H9 (cell line): Measurements from ENCODE around the gene IMPA2. TPM values are rescaled to one million over a fixed set of nuclear protein-coding genes. Genes with fewer than 3 reads are reported as not detected.

Experiments used
- DNase-seq: peaks from one replicate; pipeline ENCODE4 v3.0.0-alpha.2; 2017
- H2AFZ ChIP-seq: one replicate; pipeline ENCODE4 v1.6.1; 2013; ENCODE audit warnings: mild to moderate bottlenecking, low read length, control low read depth, moderate library complexity
- H2AK5ac ChIP-seq: 2 replicates; pipeline ENCODE4 v1.6.1; 2013; ENCODE audit warnings: low read length, control low read depth, mixed read lengths; ENCODE audit not compliant: insufficient read length
- H2BK120ac ChIP-seq: one replicate; pipeline ENCODE4 v1.6.1; 2013; ENCODE audit warnings: low read depth, mild to moderate bottlenecking, low read length, control low read depth, inconsistent platforms; ENCODE audit not compliant: poor library complexity, severe bottlenecking
- H2BK12ac ChIP-seq: 2 replicates; pipeline ENCODE4 v1.6.1; 2013; ENCODE audit warnings: low read length, control low read depth, mixed read lengths, low read depth; ENCODE audit not compliant: insufficient read length
- H2BK15ac ChIP-seq: 2 replicates; pipeline ENCODE4 v1.6.1; 2013; ENCODE audit warnings: low read depth, low read length, control low read depth
- H2BK20ac ChIP-seq: one replicate; pipeline ENCODE4 v1.6.1; 2013; ENCODE audit warnings: low read depth, mild to moderate bottlenecking, low read length, control low read depth, inconsistent platforms; ENCODE audit not compliant: poor library complexity, severe bottlenecking
- H2BK5ac ChIP-seq: 2 replicates; pipeline ENCODE4 v1.6.1; 2013; ENCODE audit warnings: low read length, control low read depth, mixed read lengths; ENCODE audit not compliant: insufficient read length
- H3K14ac ChIP-seq: 2 replicates; pipeline ENCODE4 v1.6.1; 2013; ENCODE audit warnings: low read length, control low read depth; ENCODE audit not compliant: insufficient read depth
- H3K18ac ChIP-seq: 2 replicates; pipeline ENCODE4 v1.6.1; 2013; ENCODE audit warnings: low read depth, mild to moderate bottlenecking, mixed read lengths, low read length, control low read depth; ENCODE audit not compliant: insufficient read length
- H3K23ac ChIP-seq: 2 replicates; pipeline ENCODE4 v1.6.1; 2013; ENCODE audit warnings: low read length, control low read depth, mixed read lengths, low read depth; ENCODE audit not compliant: insufficient read length
- H3K23me2 ChIP-seq: 2 replicates; pipeline ENCODE4 v1.6.1; 2013; ENCODE audit warnings: low read depth, mild to moderate bottlenecking, mixed read lengths, low read length, control low read depth; ENCODE audit not compliant: insufficient read length, poor library complexity, severe bottlenecking
- H3K27ac ChIP-seq: 2 replicates; pipeline ENCODE4 v1.5.1; 2013; ENCODE audit warnings: low read length, control low read depth, mixed read lengths, low read depth; ENCODE audit not compliant: insufficient read length
- H3K27me3 ChIP-seq: 2 replicates; pipeline ENCODE4 v1.6.1; 2013; ENCODE audit warnings: low read length, control low read depth, inconsistent platforms; ENCODE audit not compliant: insufficient read depth
- H3K4ac ChIP-seq: 2 replicates; pipeline ENCODE4 v1.6.1; 2013; ENCODE audit warnings: low read depth, mild to moderate bottlenecking, control low read depth, inconsistent platforms, low read length, moderate library complexity
- H3K4me1 ChIP-seq: 2 replicates; pipeline ENCODE4 v1.6.1; 2013; ENCODE audit warnings: low read length, control low read depth, inconsistent platforms; ENCODE audit not compliant: insufficient read depth
- H3K4me2 ChIP-seq: 2 replicates; pipeline ENCODE4 v1.6.1; 2013; ENCODE audit warnings: low read length, control low read depth, mixed read lengths; ENCODE audit not compliant: insufficient read length, insufficient read depth
- H3K56ac ChIP-seq: 2 replicates; pipeline ENCODE4 v1.6.1; 2013; ENCODE audit warnings: low read depth, mild to moderate bottlenecking, mixed read lengths, low read length, control low read depth; ENCODE audit not compliant: insufficient read length
- H3K79me1 ChIP-seq: 2 replicates; pipeline ENCODE4 v1.6.1; 2013; ENCODE audit warnings: low read depth, mild to moderate bottlenecking, moderate library complexity, low read length, control low read depth, inconsistent platforms; ENCODE audit not compliant: insufficient read depth, poor library complexity, severe bottlenecking
- H3K79me2 ChIP-seq: 2 replicates; pipeline ENCODE4 v1.6.1; 2013; ENCODE audit warnings: low read length, control low read depth, inconsistent platforms; ENCODE audit not compliant: insufficient read depth
- H3K9ac ChIP-seq: 2 replicates; pipeline ENCODE4 v1.6.1; 2013; ENCODE audit warnings: low read length, control low read depth, mixed read lengths; ENCODE audit not compliant: insufficient read length; ENCODE audit errors: extremely low read depth
- H3K9me3 ChIP-seq: one replicate; pipeline ENCODE4 v1.6.1; 2013; ENCODE audit warnings: low read depth, low read length, inconsistent platforms; ENCODE audit not compliant: control insufficient read depth
- H3T11ph ChIP-seq: one replicate; pipeline ENCODE4 v1.6.1; 2013; ENCODE audit warnings: mild to moderate bottlenecking, low read length, control low read depth, inconsistent platforms
- H4K20me1 ChIP-seq: one replicate; pipeline ENCODE4 v1.6.1; 2013; ENCODE audit not compliant: control insufficient read depth, insufficient read length, insufficient read depth
- H4K5ac ChIP-seq: 2 replicates; pipeline ENCODE4 v1.6.1; 2013; ENCODE audit warnings: low read depth, mild to moderate bottlenecking, mixed read lengths, low read length, control low read depth; ENCODE audit not compliant: insufficient read length
- H4K8ac ChIP-seq: replicated peaks from 2 replicates; pipeline ENCODE4 v1.6.1; 2013; ENCODE audit warnings: low read length, control low read depth, mixed read lengths, low read depth; ENCODE audit not compliant: insufficient read length
- H4K91ac ChIP-seq: 2 replicates; pipeline ENCODE4 v1.6.1; 2013; ENCODE audit warnings: low read depth, mild to moderate bottlenecking, moderate library complexity, mixed read lengths, low read length, control low read depth; ENCODE audit not compliant: insufficient read length
- H3K27ac Mint-ChIP-seq, 3 experiments: 2 replicates in 2 of 3; 3 replicates in 1 of 3; pipeline ENCODE4 v1.8.0; 2020 to 2021; ENCODE audit warnings: mixed read lengths in 3 of 3, mild to moderate bottlenecking in 1 of 3, moderate library complexity in 1 of 3
- H3K27me3 Mint-ChIP-seq: 2 replicates; pipeline ENCODE4 v1.8.0; 2021; ENCODE audit warnings: low read depth, mild to moderate bottlenecking, moderate library complexity, mixed read lengths
- H3K36me3 Mint-ChIP-seq, 3 experiments: 2 replicates in 2 of 3; 3 replicates in 1 of 3; pipeline ENCODE4 v1.8.0; 2020 to 2021; ENCODE audit warnings: low read depth in 3 of 3, mixed read lengths in 3 of 3; ENCODE audit not compliant: insufficient read depth in 1 of 3
- H3K4me1 Mint-ChIP-seq, 2 experiments: 2 replicates each; pipeline ENCODE4 v1.8.0; 2020; ENCODE audit warnings: mixed read lengths in 2 of 2
- H3K4me3 Mint-ChIP-seq, 2 experiments: 2 replicates in 1 of 2; 3 replicates in 1 of 2; pipeline ENCODE4 v1.8.0; 2020 to 2021; ENCODE audit warnings: mild to moderate bottlenecking in 2 of 2, mixed read lengths in 2 of 2, moderate library complexity in 1 of 2
- H3K9me3 Mint-ChIP-seq, 2 experiments: 2 replicates in 1 of 2; 3 replicates in 1 of 2; pipeline ENCODE4 v1.8.0; 2020; ENCODE audit warnings: mild to moderate bottlenecking in 2 of 2, mixed read lengths in 2 of 2, moderate library complexity in 1 of 2
- WGBS: extraction: QIAGEN DNeasy Blood & Tissue Kit; methylation state at CpG from one replicate; pipeline ENCODE4 v1.1.7; 2013; ENCODE audit warnings: missing lambda C conversion rate, low lambda C conversion rate, mixed read lengths; ENCODE audit not compliant: insufficient read length; ENCODE audit errors: extremely low coverage; 5-methylcytosine and 5-hydroxymethylcytosine counted together
- total RNA-seq: library from RNA; stranded (reverse); gene quantifications from 2 replicates; pipeline ENCODE4 v1.2.1, GENCODE V29; 2021
- TF ChIP-seq, protein P1 (sequence below): fragments of 200-600 bp; sonication (generic); conservative IDR thresholded peaks from 3 replicates; pipeline ENCODE4 v1.8.0; 2021; ENCODE audit warnings: antibody characterized with exemption, mild to moderate bottlenecking

IMPA2 gene
- total RNA-seq, 1 experiment from 2014 or later: 73.8 TPM

DNA sequence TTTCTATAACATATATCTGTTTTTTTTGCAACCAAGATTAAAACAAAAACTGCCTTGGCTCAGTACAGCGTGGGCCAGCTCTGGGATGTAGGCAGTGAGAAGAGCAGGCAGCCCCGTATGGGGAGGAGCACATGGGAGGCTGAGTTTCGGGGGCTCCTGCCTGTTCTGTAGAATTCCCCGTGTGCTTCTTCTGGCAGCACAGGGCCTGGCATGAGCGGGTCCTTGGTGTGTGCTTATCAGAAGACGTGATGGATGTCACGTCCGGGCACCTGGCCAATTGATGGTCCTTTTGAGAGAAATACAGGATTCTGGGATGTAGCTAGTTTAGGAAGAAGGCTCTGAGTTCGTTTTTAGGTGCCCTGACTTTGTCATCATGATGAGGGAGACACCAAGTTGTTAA is 16.2 kb downstream of the IMPA2 start:
- Histone ChIP-seq H3K9ac (no peak overlapping the region), H2BK12ac (no peak overlapping the region), H3K27me3 (no peaks in the 10 kb centered on the region), H4K8ac (no peak overlapping the region), H2BK15ac (no peak overlapping the region), H3K56ac (no peak overlapping the region), H4K5ac (no peak overlapping the region), H2BK20ac (no peak overlapping the region), H3K79me2 (peaks cover 10% of the 10 kb centered on the region; the same call in 1 of the 2 replicates), H3K4me1 (peaks cover 11% of the 10 kb centered on the region; the same call in 1 of the 2 replicates), H4K20me1 (peaks cover 2% of the 10 kb centered on the region), H3K4ac (no peak overlapping the region), H4K91ac (no peak overlapping the region), H2BK5ac (no peak overlapping the region), H3K23ac (no peak overlapping the region), H3K4me2 (no peak overlapping the region), H3T11ph (no peak overlapping the region), H3K18ac (no peak overlapping the region), H3K79me1 (peaks cover 6% of the 10 kb centered on the region), H2AK5ac (no peak overlapping the region), H3K27ac (no peak overlapping the region), H2BK120ac (no peak overlapping the region), H3K9me3 (no peaks in the 10 kb centered on the region), H3K14ac (no peak overlapping the region), H3K23me2 (no peaks in the 10 kb centered on the region), H2AFZ (no peak overlapping the region)
- TF ChIP-seq, protein P1, sequence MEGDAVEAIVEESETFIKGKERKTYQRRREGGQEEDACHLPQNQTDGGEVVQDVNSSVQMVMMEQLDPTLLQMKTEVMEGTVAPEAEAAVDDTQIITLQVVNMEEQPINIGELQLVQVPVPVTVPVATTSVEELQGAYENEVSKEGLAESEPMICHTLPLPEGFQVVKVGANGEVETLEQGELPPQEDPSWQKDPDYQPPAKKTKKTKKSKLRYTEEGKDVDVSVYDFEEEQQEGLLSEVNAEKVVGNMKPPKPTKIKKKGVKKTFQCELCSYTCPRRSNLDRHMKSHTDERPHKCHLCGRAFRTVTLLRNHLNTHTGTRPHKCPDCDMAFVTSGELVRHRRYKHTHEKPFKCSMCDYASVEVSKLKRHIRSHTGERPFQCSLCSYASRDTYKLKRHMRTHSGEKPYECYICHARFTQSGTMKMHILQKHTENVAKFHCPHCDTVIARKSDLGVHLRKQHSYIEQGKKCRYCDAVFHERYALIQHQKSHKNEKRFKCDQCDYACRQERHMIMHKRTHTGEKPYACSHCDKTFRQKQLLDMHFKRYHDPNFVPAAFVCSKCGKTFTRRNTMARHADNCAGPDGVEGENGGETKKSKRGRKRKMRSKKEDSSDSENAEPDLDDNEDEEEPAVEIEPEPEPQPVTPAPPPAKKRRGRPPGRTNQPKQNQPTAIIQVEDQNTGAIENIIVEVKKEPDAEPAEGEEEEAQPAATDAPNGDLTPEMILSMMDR: no peak
- peaks cover 25 to 34% of the 10 kb centered on the region in 2 experiments for H3K4me1 Mint-ChIP-seq
- H3K36me3 Mint-ChIP-seq: peaks cover 16 to 31% (median 25%) of the 10 kb centered on the region in 3 experiments
- no peak overlapping the region for H3K4me3 Mint-ChIP-seq
- no peaks in the 10 kb centered on the region for H3K9me3 Mint-ChIP-seq
- DNase-seq: no peak
- H3K27me3 Mint-ChIP-seq: no peaks in the 10 kb centered on the region
- H3K27ac Mint-ChIP-seq: peak overlapping the region; percentile 42 to 58 (median 57); a peak in 4 of 7 replicates
- no CpG with 5 or more reads among the region's 9 CpGs for WGBS
